CD4-positive, alpha-beta T cell treated with Interleukin-1 beta for 1 hour (primary cell): ENCODE results near the gene UBR4.

Experiments used
- DNase-seq, 2 donors: peaks; one replicate each; pipeline ENCODE4 v3.0.0-alpha.2; 2020 to 2022

UBR4 gene

DNA sequence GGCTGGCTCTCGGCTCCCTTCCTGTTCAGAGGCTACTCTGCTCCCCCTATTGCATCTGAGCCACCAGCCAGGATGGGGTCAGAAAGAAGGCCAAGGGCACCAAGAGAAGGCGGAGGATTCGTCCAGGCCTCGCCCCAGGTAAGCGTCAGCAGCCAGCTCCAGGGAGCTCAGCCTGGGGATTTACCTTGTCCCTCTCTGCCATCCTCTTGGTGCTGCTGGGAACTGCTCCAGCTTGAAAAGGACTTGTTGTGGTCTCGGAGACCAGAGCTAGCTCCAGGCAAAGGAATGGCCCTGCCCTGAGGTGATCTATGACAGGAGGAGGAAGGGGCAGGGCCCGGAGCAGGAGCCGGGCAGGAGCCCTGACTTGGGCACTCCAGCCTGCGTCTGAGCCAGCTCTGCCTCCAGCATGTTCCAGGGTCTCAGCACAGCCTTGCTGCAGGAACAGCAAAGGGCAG is 139.8 kb downstream of the UBR4 start:
- DNase-seq, result no peak

DNA sequence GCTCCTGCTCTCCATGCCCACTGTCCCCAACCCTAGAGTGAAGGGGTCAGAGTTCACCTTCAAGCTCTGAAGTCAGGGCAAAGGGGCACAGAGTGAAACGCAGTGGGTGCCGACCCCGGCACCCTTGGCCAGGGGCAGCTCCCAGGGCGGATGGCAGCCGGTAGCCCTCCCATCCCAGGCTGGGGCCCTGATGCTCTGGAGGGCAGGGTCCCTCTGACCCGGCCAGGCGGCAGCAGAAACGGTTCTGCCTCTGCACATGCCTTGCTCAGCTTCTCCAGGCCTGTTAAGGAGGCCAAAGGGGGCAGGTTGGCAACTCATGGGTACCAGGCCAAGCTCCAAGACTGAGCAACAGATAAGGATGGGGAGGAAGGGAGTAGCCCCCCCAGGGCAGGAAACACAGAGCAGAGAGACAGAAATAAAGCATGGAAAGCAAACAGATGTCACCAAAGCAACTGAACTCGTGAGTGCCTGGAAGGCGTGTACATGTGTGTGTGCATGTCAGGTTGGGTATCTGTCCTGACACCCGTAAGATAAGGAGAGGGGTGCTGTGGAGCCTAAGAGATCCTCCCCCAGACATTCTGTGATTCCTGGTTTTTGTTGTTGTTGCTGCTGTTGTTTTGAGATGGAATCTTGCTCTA is 141.3 kb downstream of the UBR4 start:
- no peak for DNase-seq

DNA sequence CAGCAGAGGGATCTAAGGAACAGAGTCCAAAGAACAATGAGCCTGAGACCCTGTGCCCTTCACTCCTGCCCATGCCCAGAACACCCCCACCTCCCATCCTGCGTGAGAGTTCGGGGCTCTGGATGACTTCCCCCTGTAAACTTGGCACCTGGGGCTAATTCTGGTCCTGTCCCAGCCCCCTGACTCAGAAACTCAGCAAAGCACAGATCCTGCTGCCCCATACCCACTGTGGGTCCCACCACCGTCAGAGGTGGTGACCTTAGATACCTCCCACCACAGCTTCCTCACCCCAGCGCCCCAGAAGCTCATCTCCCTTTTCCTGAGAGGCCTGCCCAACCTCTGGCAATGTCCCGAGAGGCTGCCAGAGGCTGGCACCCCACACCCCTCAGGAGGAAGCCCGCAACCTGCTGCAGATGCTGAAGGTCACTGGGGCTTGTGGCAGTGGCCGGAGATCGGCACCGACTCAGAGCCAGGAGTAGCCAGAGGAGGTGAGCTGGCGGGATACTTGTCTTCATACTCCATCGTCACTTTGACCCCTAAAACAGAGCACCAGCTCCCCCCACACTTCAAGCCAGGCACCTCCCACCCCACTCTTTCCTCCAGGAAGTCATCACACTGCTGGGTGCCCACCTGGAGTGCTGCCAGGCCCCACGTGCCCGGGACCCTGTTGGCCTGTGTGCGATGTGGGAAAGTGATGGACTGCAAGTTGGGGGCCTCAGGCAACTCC is 142.0 kb downstream of the UBR4 start:
- no peak for DNase-seq

DNA sequence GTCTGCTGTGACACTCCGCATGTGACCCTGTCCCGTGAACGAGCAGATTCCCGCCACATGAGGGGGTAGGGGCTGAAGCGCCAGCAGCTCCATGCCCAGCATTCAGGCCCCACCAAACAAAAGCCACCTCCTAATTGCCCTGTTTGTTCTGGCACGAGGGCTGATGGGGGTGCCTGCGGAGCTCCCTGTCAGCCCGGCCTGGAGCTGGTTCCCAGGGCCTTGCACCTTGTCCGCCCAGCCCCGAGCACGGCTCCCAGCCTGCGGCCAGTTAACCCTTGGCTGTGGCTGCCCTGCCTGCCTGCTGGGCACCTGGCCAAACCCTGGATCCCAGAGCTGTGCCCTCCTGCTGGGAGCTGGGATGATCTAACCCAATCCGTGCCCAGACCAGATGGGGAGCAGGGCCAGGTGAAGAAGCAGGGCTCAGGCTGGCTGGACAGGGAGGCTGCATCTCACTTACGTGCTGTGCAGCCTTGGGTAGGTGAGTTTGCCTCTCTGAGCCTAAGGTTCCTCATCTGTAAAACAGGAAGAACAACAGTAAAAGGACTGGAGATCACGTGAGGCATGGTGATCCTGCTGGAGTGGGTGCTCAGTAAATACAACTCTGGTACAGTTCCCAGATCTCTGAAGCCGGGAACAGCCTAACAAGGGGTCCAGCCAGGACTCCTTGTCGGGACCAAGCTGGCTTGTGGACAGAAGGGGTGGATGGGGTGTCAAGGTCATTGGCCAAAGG is 142.7 kb downstream of the UBR4 start:
- no peak for DNase-seq

DNA sequence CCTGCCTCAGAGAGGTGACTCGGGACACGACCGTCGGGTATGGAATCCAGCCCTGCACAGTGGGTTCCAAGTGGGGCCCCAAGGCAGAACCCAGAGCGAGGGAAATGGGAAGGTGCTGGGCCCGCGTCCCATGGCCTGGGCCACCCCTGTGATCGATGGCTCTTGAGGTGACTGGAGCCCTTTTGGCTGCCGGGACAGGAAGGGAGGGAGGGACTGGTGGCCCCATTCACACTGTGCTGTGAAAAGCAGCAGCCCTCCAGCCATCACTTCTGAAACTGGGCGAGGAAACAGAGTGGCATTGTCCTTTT is 143.2 kb downstream of the UBR4 start:
- no peak for DNase-seq

DNA sequence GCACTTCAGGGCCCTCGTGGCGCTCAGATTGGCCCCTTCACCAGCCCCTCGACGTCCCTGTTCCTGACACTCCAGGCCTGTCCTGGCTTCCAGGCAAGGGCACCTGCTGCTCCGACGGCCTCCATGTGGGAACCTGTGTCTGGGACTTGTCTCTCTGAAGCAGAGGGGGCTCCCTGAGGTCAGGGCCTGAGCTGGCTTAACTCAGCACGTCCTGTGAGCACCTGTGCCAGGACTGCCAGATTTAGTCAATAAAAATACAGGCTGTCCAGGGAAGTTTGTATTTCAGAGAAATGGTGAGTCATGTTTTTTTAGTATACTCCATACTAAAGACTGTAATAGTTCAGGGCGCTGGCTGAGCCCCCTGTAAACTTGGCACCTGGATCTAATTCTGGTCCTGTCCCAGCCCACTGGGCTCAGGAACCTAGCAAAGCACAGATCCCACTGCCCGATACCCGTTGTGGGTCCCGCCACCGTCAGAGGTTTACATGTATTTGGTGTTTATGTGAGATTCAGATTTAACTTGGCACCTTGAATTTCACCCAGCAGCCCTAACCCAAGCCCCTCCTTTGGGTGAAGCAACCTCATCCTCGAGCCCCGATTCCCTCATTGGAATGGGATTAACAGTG is 143.7 kb downstream of the UBR4 start:
- no peak for DNase-seq

DNA sequence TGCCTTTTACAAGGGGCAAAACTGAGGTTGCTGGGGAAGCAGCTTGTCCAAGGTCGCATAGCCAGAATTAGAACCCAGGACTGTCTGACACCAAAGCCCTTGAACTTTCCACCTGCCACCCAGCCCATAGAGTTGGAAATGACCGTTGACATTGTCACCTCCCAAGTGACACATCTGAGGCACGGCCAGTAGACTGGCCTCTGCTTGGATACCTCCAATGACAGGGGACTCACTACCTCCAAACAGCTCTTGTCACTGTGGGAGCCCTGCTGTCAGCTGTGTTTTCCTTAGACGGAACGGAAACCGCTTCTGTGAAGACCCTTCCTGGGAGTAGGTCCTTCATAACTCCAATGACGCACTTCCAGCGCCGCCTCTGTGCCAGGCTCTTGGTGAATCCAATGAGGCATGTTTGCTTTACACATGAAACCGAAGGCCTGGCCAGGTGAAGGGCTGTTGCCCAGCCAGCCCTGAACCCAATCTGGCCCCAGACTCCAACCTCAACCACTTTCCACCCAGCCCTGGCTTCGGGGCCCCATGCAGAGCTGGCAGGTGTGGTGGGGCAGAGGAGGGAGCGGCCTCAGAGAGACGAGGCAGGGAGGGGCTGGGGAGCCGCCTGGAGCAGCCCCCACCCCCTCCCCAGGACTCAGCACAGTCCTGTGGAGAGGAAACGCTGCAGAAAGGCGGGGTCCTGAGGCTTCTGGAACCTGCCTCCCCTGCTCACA is 144.4 kb downstream of the UBR4 start:
- DNase-seq, result no peak

DNA sequence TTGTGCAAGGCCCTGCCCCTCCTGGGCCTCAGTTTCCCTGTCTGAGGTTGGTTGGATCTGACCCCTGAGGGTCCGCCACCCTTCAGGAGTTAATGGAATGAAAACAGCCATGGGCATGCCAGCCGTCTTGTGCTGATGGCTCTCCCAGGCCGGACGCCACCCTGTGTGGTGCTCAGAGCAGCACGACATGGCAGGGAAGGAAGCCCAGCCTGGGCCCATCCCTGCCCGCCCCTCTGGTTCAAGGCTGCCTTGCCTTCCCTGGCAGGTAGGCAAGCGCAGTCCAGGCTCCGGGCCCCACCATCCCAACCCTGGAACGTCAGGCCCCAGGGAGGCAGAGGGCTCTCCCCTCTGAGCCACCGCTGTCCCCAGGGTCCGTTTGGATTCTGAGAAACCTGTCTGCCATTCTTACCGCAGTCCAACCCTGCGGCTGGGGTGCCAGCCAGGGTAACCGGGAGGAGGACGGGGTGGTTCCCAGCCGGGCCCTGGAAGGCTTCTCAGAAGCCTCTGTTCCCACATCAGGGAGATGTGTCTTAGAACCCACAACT is 145.1 kb downstream of the UBR4 start:
- no peak for DNase-seq

DNA sequence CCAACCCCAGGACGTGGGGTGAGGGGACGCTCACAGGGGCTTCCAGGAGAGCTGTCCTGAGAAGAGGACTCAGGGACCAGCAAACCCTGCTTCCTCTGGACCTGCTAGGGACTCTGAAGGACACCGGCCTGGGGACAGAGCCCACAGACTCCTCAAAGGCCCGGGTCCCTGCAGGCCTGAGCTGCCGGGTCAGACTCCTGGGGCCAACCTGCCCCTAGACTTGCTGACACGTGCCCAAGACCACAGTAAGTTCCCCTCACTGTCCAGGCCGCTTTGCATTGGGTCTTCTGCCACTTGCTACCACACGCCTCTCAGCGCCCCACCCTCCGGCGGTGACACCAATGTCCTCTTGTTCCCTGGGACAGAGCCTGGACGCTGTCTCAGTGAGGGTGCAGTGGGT is 146.9 kb downstream of the UBR4 start:
- DNase-seq, result no peak

DNA sequence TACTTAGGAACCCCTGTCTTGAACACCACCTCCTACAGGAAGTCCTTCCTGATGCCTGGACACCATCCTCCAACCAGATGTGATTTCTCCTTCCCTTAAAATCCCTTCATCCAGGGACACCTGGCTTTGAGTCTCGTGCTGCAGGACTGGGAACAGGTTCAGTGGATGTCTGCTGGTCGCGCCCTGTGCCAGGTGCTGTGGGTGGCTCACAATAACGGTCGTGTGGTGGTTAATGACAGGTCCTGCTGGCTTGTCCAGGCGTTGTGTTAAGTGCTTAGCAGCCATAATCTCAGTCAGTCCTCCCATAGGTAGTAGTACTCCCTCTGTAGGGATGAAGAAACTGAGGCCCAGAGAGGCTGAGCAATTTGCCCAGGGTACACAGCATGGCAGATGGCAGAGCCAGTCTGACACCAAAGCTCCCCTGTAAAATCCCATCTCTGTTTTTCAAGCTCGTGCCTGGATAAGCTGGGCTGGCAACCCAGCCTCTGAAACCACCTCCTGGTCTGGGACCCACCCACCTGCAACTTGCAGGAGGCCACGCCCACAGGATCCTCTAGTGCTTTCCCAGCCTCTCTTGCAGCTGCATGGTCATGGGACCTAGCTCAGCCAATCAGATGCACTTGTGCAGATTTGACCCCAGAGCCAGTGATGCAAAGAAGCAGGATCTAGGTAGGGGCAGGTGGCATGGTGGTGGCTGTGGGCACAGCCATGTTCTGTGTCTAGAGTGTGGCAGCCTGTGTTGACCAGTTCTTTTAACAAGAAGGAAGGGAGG is 147.6 kb downstream of the UBR4 start:
- no peak for DNase-seq

DNA sequence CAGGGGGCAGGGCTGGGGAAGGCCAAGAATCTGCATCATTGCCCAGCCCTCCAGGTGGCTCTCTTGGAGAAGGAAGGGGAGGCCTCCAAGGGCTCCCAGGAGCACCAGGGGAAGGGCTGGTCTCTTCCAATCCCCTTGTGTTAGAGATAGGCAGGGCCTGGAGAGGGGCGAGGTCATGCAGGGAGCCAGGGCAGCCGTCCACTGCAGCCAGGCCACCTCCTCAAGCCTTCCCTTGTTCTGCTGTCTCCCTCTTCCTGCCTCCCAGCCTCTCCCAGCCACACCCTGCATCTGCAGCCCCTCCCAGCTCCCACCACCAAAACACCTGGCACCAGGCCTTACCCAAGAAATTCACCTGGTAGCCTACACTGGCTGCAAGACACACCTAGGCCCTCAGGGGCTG is 148.3 kb downstream of the UBR4 start:
- no peak for DNase-seq

DNA sequence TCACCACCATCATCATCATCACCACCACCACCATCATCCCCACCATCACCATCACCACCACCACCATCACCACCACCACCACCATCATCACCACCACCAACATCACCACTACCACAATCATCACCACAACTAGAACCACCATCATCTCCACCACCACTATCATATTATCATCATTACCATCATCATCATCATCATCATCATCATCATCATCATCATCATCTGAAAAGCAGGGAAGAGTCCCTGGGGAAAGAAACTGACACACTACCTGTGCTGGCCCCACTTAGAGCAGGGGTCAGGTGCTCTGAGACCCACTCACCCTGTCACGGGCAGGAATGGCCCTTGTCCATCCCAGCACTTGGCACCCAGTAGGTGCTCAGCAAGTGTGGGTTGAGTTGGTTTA is 148.7 kb downstream of the UBR4 start:
- no peak for DNase-seq

DNA sequence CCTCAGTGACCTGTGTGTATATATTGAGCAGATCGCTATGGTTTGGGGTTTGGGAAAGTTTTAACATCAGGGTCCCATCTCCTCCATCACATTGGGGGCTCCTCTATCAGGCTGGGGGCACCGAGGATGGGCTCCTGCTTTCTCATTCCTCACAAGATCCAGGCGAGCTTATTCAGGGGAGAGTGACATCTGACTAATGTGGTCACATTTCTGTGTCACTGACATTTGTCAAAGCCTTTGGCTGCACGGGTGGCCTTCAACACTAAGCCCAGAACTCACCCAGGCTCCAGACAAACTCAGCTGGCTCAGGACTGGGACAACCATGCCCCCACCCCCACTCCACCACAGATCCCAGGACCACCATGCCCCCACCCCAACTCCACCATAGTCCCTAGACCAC is 150.3 kb downstream of the UBR4 start:
- no peak for DNase-seq

DNA sequence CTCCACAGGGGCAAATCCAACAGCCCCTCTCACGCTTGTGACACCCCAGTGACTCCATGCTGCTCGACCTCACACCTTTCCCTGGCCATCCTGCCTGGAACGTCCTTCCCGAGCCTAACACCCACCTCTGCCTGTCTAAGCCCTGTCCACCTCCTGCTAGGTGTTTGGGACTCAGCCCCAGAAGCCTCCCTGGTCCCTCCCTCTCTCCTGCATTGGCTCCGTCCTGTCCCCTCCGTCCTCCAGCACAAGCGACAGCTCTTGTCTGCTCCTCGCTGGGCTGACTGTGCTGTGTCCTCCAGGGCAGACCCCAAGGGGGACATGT is 151.6 kb downstream of the UBR4 start:
- no peak for DNase-seq

DNA sequence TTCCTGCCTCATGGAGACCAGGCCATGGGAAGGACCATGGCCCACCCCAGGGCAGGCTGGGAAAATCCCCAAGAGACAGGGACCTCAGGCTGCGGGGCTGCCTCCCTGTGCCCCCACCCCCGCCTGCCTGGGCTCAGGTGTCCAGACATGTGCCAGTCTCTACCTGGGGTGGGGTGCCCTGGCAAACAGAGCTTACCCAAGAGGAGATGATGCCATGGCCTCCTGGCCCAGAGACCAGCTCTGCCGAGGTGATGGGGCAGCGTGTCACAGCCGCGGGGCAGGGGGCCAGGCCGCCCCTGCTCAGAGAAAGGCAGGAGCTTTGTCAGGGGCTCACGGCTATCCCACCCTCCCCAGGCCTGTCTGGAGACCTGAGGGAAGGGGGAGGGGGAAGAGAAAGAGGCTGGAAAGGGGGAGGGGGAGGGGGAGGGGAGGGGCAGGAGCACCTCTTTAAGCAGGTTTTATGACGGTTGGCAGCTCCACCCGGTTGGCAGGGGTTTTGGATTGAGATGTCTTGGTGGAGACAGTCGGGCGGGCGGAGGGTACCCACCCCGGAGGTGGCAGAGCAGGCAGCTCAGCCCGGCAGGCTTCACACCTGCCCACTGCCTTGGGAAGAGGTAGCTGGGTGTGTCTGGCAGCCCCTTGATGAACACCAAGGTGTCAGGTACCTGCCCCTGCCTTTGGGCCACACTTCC is 152.1 kb downstream of the UBR4 start:
- DNase-seq, result no peak

DNA sequence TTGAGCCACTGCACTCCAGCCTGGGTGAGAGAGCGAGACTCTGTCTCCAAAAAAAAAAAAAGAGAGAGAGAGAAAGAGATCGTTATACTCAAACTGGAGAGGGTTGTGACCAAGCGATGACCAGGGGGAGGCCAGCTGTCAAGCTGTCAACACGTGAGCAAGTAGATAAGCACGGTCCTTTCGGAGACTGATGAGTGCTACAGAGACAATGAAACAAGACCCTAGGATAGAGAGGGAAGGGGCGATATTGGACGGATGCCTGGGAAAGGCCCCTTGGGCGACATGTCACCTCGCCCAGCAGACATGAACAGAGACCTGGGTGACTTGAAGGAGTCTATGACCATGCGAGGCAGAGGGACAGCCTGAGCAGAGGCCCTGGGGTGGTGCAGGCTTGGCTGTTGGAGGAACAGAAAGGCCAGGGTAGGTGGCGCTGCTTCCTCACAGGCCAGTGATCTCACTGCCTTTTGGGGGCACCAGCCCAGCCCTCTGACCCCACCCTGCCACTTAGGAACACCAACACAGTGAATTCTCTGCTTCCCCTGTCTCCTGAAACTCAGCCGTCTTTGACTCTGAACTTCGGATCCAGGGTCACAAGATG is 152.8 kb downstream of the UBR4 start:
- DNase-seq, result no peak

DNA sequence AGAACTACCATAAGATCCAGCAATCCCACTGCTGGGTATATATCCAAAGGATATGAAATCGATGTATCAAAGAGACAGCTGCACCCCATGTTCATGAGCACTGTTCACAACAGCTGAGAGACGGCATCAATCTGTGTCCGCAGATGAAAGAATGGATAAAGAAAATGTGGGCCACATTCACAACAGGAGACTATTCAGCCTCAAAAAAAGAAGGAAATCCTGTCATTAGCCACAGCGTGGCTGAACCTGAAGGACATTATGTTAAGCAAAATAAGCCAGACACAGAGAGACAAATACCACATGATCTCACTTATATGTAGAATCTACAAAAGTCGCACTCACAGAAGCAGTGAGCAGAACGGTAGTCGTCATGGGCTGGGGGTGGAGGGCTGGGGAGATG is 154.4 kb downstream of the UBR4 start:
- no peak for DNase-seq

DNA sequence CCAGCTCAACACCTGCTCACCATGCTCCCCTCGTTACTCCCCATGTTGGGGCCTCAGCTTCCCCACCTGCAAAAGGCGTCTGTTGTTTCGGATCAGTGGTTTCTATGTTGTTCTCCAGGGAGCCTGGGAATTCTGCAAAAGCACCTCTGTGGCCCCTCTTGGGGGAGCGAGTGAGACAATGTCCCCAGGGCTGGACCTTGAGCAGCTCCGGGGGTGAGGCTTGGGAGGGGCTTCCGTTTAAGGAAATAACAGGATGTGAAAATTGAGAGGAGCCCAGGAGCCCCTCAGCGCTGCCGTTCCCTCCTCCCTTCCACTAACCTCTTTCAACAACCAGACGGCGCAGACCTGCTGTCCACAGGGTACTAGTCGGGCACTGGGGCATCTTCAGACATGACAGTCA is 155.1 kb downstream of the UBR4 start:
- no peak for DNase-seq

DNA sequence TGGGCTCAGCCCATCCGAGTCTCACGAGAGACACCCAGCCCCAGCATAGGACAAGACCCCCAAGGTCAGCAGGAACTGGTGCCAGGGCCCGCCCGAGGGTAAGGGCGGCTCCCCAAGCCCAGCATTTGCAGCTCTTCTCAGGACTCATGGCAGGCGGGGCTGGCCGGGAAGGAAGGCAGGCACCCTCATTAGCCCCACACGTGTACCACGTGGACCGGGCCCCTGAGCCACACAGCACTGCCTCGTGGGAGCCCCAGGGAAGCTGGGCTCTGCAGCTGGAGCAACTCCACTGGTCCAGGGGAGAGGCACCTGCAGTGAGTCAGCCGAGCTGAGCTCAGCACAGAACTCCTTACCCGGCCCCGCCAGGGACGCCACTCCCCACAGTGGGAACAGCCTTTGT is 155.8 kb downstream of the UBR4 start:
- DNase-seq, result no peak

DNA sequence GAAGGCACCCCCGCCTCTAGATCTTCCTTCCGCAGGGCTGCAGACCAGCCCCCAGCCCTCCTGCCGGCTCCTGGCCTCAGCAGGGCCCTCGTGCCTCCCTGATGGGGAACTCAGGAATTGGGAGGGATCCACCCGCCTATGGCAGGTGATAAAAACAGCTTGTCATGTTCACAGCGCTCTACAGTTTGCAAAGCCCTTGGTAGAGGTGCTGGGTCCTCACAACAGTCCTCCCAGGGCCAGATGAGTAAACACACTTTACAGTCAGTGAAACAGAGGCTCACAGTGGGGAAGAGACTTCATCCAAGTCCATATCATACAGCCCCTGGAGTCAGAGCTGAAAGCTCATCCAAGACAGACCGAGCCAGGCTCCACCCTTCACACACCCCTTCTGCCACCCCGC is 156.6 kb downstream of the UBR4 start:
- DNase-seq, result no peak

DNA sequence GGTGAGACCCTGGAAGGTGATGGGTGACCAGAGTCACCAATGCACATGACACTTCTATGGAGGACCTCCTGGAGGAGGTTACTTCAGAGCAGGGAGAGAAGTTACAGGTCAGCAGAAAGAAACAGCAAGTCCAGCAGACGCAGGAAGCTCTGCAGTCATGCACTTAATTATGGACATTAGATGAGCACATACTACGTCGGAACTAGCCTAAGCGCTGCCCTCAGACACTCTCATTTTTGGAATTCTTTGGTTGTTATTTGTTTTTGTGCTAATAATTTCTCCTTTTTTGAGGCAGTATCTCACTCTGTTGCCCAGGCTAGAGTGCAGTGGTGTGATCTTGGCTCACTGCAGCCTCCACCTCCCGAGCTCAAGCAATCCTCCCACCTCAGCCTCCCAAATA is 160.3 kb downstream of the UBR4 start:
- no peak for DNase-seq
